ENCODE results near the gene CFAP119.

Gene CFAP119

DNA sequence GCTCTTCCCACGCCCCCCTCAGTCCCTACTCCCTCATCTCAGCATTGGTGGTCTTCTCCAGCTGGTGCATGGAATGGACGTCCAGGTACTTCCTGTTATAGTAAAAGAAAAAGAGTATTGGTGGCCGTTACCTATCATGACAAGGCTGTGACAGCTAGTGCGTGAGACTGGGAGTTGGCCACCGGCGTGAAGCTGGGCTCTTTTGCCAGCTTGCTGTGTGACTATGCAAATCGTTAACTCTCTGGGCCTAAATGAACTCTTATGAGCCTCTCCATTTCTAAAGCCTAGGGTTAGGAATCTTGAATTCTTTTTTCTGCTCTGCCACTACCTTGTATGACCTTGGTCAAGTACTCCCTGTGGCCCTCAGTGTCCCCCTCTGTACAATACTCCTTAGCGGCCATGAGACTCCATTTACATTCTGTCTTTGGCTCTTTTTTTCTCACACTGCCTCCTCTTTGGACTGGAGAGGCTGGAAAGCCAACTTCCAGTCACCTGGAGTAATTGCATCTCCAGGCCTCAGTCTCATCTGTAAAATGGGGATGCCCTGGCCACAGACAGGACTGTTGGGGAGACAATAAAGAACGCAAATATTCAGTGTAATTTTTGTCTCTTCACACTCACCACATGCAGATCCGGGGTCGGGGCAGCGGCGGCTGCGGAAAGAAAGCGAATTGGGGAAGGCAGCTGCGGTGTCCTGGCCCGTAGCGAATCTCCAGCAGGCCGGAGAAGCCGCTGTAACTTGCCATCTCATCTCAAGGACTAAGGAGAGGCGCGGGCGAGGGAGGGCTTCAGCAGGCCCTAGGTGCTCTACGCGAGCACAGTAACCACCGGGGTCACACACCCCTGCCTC lies 1.1 kb downstream of the CFAP119 start:
- no peak for DNase-seq

DNA sequence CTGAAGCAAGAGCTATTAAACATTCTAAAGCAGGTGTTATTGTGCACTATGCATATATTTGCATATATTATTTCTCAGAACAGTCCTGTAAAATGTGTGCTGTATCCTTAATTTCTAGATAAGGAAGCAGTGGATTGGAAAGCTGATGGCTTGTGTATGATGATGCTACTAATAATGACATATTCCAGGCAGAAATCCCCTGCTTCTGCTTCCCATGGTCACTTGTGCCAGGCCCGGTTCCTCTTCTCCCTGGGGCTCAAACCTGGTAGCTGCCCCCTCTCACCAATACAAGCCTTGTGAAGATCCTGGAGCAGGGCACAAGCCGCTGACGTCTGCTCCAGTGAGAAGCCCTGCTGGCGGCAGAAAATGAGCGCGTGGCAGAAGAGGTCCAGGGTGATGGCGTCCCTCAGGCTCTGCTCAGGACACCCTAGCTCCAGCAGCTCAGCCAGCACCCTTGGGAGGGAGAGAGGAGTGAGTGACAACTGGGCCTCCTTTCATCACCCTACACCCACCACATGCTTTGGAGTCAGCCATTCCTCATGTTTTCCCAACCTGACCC lies 1.8 kb downstream of the CFAP119 start:
- no peak for DNase-seq

DNA sequence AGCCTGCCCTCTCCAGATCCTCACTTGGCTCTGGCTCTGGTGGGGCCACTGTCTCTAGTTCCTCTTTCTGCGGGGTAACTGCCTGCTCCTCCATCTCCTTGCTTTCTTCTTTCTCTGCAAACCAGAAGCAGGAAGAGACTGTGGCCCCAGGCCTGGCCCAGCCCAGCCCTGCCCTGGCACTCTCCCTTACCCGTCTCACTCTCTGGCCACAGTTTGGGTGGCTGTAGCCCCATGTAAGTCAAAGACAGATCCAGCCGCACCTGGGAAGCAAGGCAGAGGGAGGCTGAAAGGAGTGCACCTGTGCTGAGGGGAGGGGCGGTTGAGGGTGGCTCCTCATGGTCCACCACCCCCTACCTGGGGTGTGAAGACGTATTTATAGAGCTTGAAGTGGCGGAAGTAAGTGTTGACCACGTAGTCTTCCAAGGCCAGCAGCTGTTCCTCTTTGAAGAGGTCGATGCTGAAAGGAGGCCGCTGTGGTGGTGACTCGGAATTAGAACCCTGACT lies 2.8 kb downstream of the CFAP119 start:
- DNase-seq, result peak; percentile 7

DNA sequence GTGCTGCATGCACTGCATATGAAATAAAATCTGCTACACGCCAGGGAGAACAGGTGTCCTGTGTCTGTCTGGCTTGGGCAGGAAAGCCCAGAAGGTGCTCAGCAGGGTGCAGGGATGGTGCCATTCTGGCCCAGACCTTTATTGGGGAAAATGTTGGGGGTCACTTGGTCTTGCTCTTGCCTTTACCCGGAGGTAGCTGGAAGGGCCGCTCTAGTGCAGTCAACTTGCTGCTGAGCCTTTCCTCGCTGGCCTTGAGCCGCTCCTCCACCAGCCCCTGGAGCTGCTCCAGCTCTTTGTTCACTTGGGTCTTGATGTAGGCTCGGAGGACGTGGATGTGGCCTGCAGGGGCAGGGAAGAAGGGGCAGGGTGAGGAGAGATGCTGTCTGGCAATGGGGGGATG lies 4.5 kb downstream of the CFAP119 start:
- DNase-seq, result peak; percentile 7

DNA sequence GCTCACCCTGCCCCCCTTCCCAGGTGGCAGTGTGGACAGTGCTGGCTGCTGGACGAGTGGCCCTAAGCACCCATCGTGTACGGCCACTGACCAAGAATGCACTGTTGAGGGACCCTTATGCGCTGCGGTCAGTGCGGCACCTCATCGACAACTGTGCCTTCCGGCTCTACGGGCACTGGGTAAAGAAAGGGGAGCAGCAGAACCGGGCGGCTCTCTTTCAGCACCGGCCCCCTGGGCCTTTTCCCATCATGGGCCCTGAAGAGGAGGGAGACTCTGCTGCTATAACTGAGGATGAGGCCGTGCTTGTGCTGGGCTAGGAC lies 5.1 kb downstream of the CFAP119 start:
- peak; percentile 11 for DNase-seq

GRCh38 chr16:30755955-30756780 lies 5.7 kb downstream of the CFAP119 start:
- peak; percentile 14 for DNase-seq

GRCh38 chr16:30753596-30753995 lies 8.3 kb downstream of the CFAP119 start:
- no peak for DNase-seq

DNA sequence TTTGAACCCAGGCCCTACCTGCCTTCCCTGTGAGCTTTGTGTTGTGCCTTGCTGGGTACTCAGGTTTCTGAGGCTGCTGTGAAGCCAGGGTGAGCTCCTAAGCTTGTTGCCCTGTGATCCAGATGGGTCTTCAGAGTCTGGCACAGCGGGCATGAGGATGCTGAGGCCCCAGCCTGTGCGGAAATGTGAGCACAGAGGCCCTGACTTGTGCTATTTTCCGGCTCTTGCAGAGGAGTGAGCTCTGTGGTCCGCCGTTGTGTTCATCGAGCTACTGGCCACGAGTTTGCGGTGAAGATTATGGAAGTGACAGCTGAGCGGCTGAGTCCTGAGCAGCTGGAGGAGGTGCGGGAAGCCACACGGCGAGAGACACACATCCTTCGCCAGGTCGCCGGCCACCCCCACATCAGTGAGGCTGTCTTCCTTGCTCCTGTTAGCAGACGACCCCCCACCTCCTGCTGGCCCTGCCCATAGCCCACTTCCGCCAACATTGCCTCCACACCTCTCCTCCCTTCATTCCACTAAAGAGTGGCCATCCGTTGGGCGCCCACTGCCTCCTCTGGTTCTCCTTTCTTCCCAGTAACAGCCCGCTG lies 10.9 kb downstream of the CFAP119 start:
- DNase-seq, result no peak

- no peak for DNase-seq
Observed at GRCh38 chr16:30750201-30750600, 11.7 kb downstream of the CFAP119 start.

DNA sequence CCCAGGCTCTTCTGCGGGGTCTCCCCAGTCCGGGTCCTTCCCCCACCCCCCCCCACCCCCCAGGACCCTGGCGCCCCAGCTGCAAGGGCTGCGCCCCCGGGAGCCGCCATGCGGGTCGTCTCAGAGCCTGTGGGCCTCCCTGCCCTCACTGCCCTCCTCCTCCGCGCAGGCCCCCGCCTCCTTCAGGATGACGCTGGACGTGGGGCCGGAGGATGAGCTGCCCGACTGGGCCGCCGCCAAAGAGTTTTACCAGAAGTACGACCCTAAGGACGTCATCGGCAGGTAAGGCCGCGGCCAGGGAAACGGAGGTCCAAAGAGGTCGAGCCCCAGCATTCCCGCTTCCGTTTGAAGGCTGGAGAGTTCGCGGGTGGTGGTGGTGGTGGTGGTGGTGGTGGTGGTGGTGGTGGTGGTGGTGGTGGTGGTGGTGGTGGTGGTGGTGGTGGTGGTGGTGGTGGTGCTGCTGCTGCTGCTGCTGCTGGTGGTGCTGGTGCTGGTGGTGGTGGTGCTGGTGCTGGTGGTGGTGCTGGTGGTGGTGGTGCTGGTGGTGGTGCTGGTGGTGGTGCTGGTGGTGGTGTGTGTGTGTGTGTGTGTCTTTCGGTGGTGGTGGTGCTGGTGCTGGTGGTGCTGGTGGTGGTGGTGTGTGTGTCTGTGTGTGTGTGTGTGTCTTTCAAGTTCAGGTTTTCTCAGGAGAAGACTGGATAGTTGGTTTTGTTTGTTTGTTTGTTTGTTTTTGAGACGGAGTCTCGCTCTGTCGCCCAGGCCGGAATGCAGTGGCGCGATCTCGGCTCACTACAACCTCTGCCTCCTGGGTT lies 13.0 kb downstream of the CFAP119 start:
- DNase-seq, result peak; percentile 35

- DNase-seq, result peak; percentile 93
Observed at GRCh38 chr16:30747799-30748633, 13.8 kb downstream of the CFAP119 start, which contains the start of gene PHKG2. TSS of gene PHKG2 (plus strand) at chr16:30748425. CDS start at chr16:30748821, 396 bp downstream.

DNA sequence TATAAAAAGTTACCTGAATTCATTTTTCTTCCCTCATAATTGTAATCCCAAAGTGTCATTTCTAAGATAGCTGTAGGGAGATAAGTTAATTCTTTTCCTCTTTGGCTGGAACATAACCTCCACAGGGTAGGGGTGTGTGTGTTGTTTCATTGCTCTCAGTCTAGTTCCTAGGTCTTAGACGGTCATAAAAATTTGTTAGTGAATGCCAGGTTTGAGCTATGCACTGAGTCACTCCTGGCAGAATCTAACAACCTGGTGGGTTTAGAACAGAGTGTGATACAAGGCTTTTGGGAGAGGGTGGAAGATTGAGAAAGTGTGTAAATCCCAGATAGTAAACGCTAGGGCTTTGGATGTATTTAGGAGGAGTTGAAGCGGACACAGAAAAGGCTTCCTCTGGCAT lies 14.5 kb downstream of the CFAP119 start:
- DNase-seq, result no peak

- no peak for DNase-seq
Observed at GRCh38 chr16:30746638-30747175, 15.2 kb downstream of the CFAP119 start.

- DNase-seq, result no peak
Observed at GRCh38 chr16:30745082-30745481, 16.8 kb downstream of the CFAP119 start.

- no peak for DNase-seq
Observed at GRCh38 chr16:30744183-30744582, 17.7 kb downstream of the CFAP119 start.

GRCh38 chr16:30743716-30744115 lies 18.1 kb downstream of the CFAP119 start:
- no peak for DNase-seq

DNA sequence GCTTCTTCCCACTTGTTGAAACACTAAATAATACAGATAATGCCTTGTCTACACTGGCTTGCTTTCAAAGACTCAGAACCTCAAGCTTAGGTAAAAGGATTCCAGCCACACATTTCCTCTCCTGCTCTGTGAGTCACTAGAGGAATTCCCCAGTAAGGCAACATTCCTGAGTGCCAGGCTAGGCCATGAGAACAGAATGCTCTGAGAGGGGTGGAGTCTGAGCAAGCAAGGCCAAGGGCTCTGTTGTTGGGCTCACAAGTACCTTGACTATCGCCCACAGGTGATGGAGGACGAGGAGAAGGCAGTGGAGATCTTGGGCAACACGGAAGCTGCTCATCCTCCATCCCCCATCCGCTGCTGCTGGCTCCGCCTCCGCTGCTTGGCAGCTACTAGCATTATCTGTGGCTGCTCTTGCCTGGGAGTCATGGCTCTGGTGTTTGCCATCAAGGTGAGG lies 20.4 kb downstream of the CFAP119 start:
- no peak for DNase-seq

GRCh38 chr16:30740364-30741251 lies 21.3 kb downstream of the CFAP119 start:
- no peak for DNase-seq

All from activated T-cell treated with anti-CD3 and anti-CD28 coated beads, Interleukin-2, amount 50 U/mL, for 1 hour (primary cell).